ENCODE results near the gene PPM1N.

Gene PPM1N

GRCh38 chr19:45498411-45499195 is at the start of gene PPM1N:
PPM1N (plus strand) TSS chr19:45498443; CDS start chr19:45498473, 30 bp downstream.
- DNase-seq, result no peak

GRCh38 chr19:45448887-45449299 is 49.4 kb upstream of the PPM1N start:
- DNase-seq, result no peak

- no peak for DNase-seq
Observed at GRCh38 chr19:45450012-45450333, 48.3 kb upstream of the PPM1N start.

- DNase-seq, result peak; percentile 81
Observed at GRCh38 chr19:45451131-45451849, 47.0 kb upstream of the PPM1N start.

- no peak for DNase-seq
Observed at GRCh38 chr19:45451850-45452387, 46.3 kb upstream of the PPM1N start.

GRCh38 chr19:45455707-45456499 is 42.3 kb upstream of the PPM1N start:
- peak; percentile 93 for DNase-seq

GRCh38 chr19:45456500-45456815 is 41.8 kb upstream of the PPM1N start:
- DNase-seq, result no peak

GRCh38 chr19:45457776-45458175 is 40.5 kb upstream of the PPM1N start:
- no peak for DNase-seq

GRCh38 chr19:45460807-45461347 is 37.4 kb upstream of the PPM1N start:
- DNase-seq, result no peak

- no peak for DNase-seq
Observed at GRCh38 chr19:45462174-45462573, 36.1 kb upstream of the PPM1N start.

GRCh38 chr19:45463241-45463640 is 35.0 kb upstream of the PPM1N start:
- DNase-seq, result no peak

GRCh38 chr19:45464274-45464673 is 34.0 kb upstream of the PPM1N start:
- no peak for DNase-seq

GRCh38 chr19:45464852-45465441 is 33.3 kb upstream of the PPM1N start:
- DNase-seq, result no peak

GRCh38 chr19:45467115-45467455 is 31.2 kb upstream of the PPM1N start:
- DNase-seq, result no peak

GRCh38 chr19:45467456-45468158 is 30.6 kb upstream of the PPM1N start, which contains the start of gene FOSB:
FOSB (plus strand) TSS chr19:45467996; CDS start chr19:45468587, 591 bp downstream.
- peak; percentile 97 for DNase-seq

- no peak for DNase-seq
Observed at GRCh38 chr19:45468159-45468651, 30.0 kb upstream of the PPM1N start.

GRCh38 chr19:45468803-45469131 is 29.5 kb upstream of the PPM1N start:
- no peak for DNase-seq

GRCh38 chr19:45469132-45469944 is 28.9 kb upstream of the PPM1N start:
- DNase-seq, result peak; percentile 94

GRCh38 chr19:45469945-45470761 is 28.1 kb upstream of the PPM1N start:
- DNase-seq, result peak; percentile 71

- DNase-seq, result peak; percentile 60
Observed at GRCh38 chr19:45470762-45471081, 27.5 kb upstream of the PPM1N start.

Data from right forelimb (tissue), 1 donor.